Astrocyte of the hippocampus (primary cell): ENCODE data around the gene PIF1.
A peak's percentile ranks its signal among the peaks of the same experiment; 100 is the strongest.
"Not testable (repeated sequence)": the region's sequence is repeated elsewhere in the genome, so short reads cannot be mapped to it uniquely, and the experiment has no call there.

Experiments
- DNase-seq: peaks from one replicate; pipeline ENCODE4 v3.0.0; 2011; ENCODE audit warnings: low read depth, low spot score

The PIF1 gene

GRCh38 chr15:64847448-64847847 is 22.0 kb upstream of the PIF1 start:
- no peak for DNase-seq

- no peak for DNase-seq
These were observed 21.6 kb upstream of the PIF1 start for GRCh38 chr15:64847016-64847415.

- DNase-seq, result no peak
These were observed 20.6 kb upstream of the PIF1 start for GRCh38 chr15:64845831-64846595.

GRCh38 chr15:64845183-64845611 is 19.8 kb upstream of the PIF1 start:
- DNase-seq, result peak; percentile 36

DNA sequence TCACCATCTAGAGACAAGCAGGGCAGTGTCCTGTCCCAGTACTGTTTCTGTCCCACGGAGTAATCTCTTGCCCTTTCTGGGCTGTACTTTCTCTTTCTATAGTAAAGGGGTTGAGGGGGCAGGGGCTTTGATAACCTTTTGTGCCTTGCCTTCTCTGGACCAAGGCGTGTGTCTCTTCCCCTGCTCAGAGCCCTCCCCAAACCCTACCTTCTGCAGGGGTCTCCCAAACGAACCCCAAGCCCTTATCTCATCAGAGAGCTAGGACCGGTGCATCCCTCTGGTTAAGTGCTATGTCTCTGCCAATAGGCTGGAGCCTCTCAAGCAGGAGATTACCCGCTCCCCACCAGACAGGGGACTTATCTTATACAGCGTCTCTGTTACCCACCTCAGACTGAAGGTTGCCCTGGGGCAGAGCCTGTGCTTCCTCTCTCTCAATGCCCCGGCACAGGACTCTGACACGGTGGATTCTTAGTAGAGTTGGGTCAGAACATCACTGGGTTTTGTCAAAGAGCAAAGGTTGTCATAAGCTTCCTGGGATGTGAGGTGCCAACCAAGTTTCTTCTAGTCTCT is 19.2 kb upstream of the PIF1 start:
- DNase-seq, result no peak

DNA sequence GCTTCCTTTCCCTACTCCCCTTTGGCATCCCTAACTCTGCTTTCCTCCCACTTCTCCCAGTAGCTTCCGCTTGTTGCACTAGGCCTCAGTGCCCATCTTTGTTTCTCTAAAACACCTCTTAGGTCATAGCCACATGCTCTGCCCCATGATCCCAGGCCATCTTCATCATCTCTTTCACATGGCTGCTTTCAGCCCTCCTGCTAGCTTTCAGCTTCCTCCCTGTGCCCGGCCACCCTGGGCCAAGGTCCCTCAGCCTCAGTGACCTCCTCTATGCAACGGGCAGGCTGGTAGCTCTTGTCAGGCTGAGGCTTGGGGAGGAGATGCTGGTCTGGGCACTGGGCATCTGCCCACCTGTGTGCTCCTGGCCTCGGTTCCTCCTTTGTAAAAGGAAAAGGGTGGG is 18.5 kb upstream of the PIF1 start:
- no peak for DNase-seq

DNA sequence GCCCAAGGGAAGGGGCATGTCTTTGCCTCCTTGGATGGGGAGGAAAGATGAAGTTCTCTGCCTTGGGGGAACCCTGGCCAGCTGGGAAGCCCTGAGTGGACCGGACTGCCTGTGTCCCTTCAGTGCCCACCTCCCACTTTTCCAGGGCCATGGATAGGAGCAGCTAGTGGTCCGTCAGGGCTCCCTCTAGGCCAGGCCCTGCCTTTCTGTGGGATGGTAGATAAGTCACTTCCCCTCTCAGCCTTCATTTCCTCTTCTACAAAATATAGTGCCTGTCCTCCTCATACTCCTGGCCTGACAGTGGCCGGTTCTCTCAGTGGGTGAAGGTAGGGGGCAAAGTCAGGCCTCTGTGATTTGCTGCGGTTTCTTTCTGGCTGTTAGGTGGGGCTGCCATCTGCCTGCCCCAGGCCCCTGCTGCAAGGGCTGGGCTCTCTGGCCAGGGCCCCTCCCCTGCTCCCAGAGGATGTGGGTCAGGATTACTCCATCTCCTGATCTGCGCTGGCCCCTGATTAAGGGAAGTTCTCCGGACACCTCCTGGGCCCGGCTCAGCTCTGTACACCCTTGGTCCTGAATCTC is 17.6 kb upstream of the PIF1 start:
- peak; percentile 51 for DNase-seq

GRCh38 chr15:64842096-64842939 is 16.9 kb upstream of the PIF1 start:
- DNase-seq, result peak; percentile 51

GRCh38 chr15:64841344-64842095 is 16.1 kb upstream of the PIF1 start, which contains the start of gene PLEKHO2:
PLEKHO2 (plus strand) TSS chr15:64841915; CDS start chr15:64842017, 102 bp downstream.
- DNase-seq, result peak; percentile 98

- no peak for DNase-seq
These were observed 15.6 kb upstream of the PIF1 start for GRCh38 chr15:64841060-64841343.

- no peak for DNase-seq
These were observed 12.1 kb upstream of the PIF1 start for GRCh38 chr15:64837502-64837901.

DNA sequence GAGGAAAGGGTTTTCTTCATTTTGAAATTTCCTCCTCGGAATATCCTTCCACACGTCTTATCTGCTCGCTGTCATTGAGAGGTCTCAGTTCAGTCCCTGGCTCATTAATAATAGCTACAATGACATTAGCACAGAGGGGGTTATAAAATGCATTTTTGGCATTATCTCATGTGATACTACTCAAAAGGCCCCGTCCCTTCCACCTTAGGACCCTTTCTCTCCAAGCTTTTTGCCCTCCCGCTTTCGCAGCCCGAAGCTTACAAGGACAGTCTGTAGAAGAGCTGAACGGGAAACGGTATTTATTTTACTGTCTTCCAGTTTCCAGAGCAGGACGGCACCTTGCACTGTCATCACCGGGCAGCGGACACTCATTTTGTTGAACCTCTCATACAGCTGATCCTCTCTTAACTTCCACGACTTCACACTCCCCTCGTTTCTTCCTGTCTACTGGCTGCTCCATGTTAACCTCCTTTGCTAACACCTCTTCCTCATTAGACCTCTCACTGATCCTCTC is 10.6 kb upstream of the PIF1 start:
- no peak for DNase-seq

GRCh38 chr15:64833690-64834089 is 8.2 kb upstream of the PIF1 start:
- DNase-seq, result no peak

DNA sequence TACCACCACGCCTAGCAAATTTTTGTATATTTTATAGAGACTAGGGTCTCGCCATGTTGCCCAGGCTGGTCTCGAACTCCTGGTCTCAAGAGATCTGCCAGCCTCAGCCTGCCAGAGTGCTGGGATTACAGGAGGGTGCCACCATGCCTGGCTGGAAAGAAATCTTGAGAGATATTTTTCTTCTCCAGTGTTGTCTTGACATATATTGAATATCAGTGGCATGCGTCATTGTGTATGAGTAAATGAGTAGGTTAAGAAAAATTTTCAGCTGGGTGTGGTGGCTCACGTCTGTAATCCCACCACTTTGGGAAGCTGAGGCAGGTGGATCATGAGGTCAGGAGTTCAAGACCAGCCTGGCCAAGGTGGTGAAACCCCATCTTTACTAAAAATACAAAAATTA is 3.5 kb upstream of the PIF1 start:
- no peak for DNase-seq

GRCh38 chr15:64824929-64825430 is 467 bp downstream of the PIF1 start:
- DNase-seq, result no peak

DNA sequence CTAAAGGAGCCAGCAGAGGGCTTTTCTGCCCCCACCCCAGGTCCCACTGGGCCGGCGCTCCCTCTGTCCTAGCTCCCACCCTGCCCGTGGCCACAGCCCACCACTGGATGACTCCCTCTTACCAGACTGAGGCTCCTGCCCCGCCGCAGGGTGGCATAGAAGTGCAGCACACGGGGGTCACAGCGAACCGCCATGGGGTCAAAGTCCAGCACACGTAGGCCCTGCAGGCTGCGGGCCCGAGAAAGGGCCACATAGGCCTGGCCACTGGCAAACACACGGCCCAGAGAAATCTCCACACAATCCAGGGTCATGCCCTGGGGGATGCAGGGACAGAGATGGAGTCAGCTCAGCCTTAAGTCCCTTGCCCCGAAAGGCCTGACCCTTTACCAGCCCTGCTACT is 9.0 kb downstream of the PIF1 start:
- DNase-seq, result no peak

- DNase-seq, result not testable (repeated sequence)
These were observed 10.5 kb downstream of the PIF1 start for GRCh38 chr15:64814965-64815364.

- DNase-seq, result not testable (repeated sequence)
These were observed 11.2 kb downstream of the PIF1 start for GRCh38 chr15:64814283-64814682.

DNA sequence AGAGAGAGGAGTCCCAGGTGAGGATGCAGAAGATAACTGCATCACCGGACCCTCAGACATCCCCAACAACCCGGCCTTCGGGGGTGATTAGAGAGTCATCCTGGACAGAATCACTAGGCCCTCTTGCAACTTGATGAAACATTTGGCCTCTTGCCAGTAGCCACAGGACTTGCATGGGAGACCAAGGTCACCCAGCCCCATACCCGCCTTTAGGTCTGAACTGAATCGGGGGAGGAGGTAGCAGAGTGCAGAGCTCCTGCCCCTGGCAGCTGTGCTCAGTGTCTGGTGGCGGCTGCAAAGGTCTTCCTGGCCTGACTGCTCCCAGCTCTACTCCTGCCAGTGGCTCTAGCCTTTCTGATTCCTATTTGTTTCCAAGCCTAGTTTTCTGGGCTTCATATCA is 12.4 kb downstream of the PIF1 start:
- DNase-seq, result peak; percentile 32

GRCh38 chr15:64810497-64811326 is 14.7 kb downstream of the PIF1 start:
- DNase-seq, result no peak
